HepG2 (cell line): ENCODE data around the gene UBE2C. TPM values are rescaled to one million over a fixed set of nuclear protein-coding genes. Genes with fewer than 3 reads are reported as not detected.

ENCODE experiments used
- AKNA ChIP-seq: sonication (generic); formaldehyde crosslinking; IDR thresholded peaks from 2 replicates; pipeline ENCODE4 v1.4.0; 2020; ENCODE audit warnings: missing genetic modification reagents, borderline replicate concordance
- DMTF1 ChIP-seq: sonication (generic); formaldehyde crosslinking; IDR thresholded peaks from 2 replicates; pipeline ENCODE4 v1.4.0; 2020; ENCODE audit warnings: mild to moderate bottlenecking, missing genetic modification reagents
- HNRNPLL ChIP-seq: fragments of 200-400 bp; formaldehyde crosslinking; IDR thresholded peaks from 2 replicates; pipeline ENCODE4 v1.6.1; 2017; ENCODE audit warnings: mild to moderate bottlenecking, low read depth, low read length; ENCODE audit not compliant: poor library complexity, severe bottlenecking
- JARID2 ChIP-seq: sonication (generic); formaldehyde crosslinking; IDR thresholded peaks from 2 replicates; pipeline ENCODE4 v1.8.1; 2023; ENCODE audit warnings: missing genetic modification reagents, inconsistent platforms; ENCODE audit not compliant: insufficient replicate concordance
- KAT7 ChIP-seq: IDR thresholded peaks from 2 replicates; pipeline ENCODE4 v1.6.1; 2018; ENCODE audit warnings: borderline replicate concordance, missing compliant biosample characterization
- KDM3A ChIP-seq: IDR thresholded peaks from 2 replicates; pipeline ENCODE4 v1.6.1; 2018; ENCODE audit warnings: low read depth, missing compliant biosample characterization
- MAX ChIP-seq: IDR thresholded peaks from 2 replicates; pipeline ENCODE4 v1.6.1; 2012; ENCODE audit warnings: inconsistent platforms
- NONO ChIP-seq, 2 experiments: fragments of 450-650 bp in 1 of 2; sonication (generic) in 1 of 2; formaldehyde crosslinking in 1 of 2; IDR thresholded peaks in 1 of 2; conservative IDR thresholded peaks in 1 of 2; 2 replicates each; pipeline versions ENCODE4 v1.6.1 to v1.8.0; 2017 to 2022; ENCODE audit warnings: mild to moderate bottlenecking in 1 of 2, missing genetic modification reagents in 1 of 2, moderate library complexity in 1 of 2
- SMARCC2 ChIP-seq: fragments of 450-650 bp; IDR thresholded peaks from 2 replicates; pipeline ENCODE4 v1.6.1; 2017; ENCODE audit warnings: antibody characterized with exemption, mild to moderate bottlenecking
- SP4 ChIP-seq: sonication (generic); formaldehyde crosslinking; IDR thresholded peaks from 2 replicates; pipeline ENCODE4 v1.8.1; 2023; ENCODE audit warnings: mild to moderate bottlenecking, missing genetic modification reagents
- WIZ ChIP-seq: sonication (generic); formaldehyde crosslinking; IDR thresholded peaks from 2 replicates; pipeline ENCODE4 v1.5.1; 2020; ENCODE audit warnings: mild to moderate bottlenecking, missing genetic modification reagents
- ZGPAT ChIP-seq: IDR thresholded peaks from 2 replicates; pipeline ENCODE4 v1.6.1; 2016; ENCODE audit warnings: mild to moderate bottlenecking
- ZNF138 ChIP-seq: sonication (generic); formaldehyde crosslinking; IDR thresholded peaks from 2 replicates; pipeline ENCODE4 v1.5.0; 2020; ENCODE audit warnings: mild to moderate bottlenecking, low read depth, missing genetic modification reagents
- ZNF232 ChIP-seq: sonication (generic); formaldehyde crosslinking; IDR thresholded peaks from 2 replicates; pipeline ENCODE4 v1.4.0; 2020; ENCODE audit warnings: missing genetic modification reagents, borderline replicate concordance
- ZNF3 ChIP-seq: IDR thresholded peaks from 2 replicates; pipeline ENCODE4 v1.7.0; 2017; ENCODE audit warnings: inconsistent platforms
- ZNF431 ChIP-seq: sonication (generic); formaldehyde crosslinking; IDR thresholded peaks from 2 replicates; pipeline ENCODE4 v1.9.0; 2022; ENCODE audit warnings: missing genetic modification reagents, low read depth, mild to moderate bottlenecking, borderline replicate concordance
- ZNF547 ChIP-seq: sonication (generic); formaldehyde crosslinking; IDR thresholded peaks from 2 replicates; pipeline ENCODE4 v1.5.1; 2020; ENCODE audit warnings: mild to moderate bottlenecking, missing genetic modification reagents
- ZNF550 ChIP-seq: sonication (generic); formaldehyde crosslinking; IDR thresholded peaks from 2 replicates; pipeline ENCODE4 v1.4.0; 2020; ENCODE audit warnings: mild to moderate bottlenecking, missing genetic modification reagents, borderline replicate concordance
- ZNF652 ChIP-seq: IDR thresholded peaks from 2 replicates; pipeline ENCODE4 v1.6.1; 2016; ENCODE audit warnings: low read depth, borderline replicate concordance
- ZNF841 ChIP-seq: sonication (generic); formaldehyde crosslinking; IDR thresholded peaks from 2 replicates; pipeline ENCODE4 v1.8.1; 2023; ENCODE audit warnings: missing genetic modification reagents, borderline replicate concordance
- polyA plus RNA-seq, 8 experiments: library from polyadenylated mRNA; depleted of rRNA in 3 of 8; stranded (reverse) in 7 of 8; unstranded in 1 of 8; fragments of >200 nt; fragmentation: Illumina TruSeq in 4 of 8; extraction: Trizol in 4 of 8; gene quantifications; 2 replicates each; pipeline versions ENCODE4 v1.2.1 to v1.2.3, GENCODE V29; 2011 to 2016; ENCODE audit warnings: low read depth in 4 of 8, missing spikeins in 1 of 8, mixed read lengths in 1 of 8; ENCODE audit not compliant: insufficient read depth in 1 of 8
- total RNA-seq, 5 experiments: library from RNA; depleted of rRNA; stranded (reverse); fragments of >200 nt; fragmentation: Illumina TruSeq; extraction: Trizol; gene quantifications; 2 replicates each; pipeline ENCODE4 v1.2.3, GENCODE V29; 2016; ENCODE audit warnings: low read depth in 1 of 5

Gene UBE2C
- total and polyA plus RNA-seq, 2 of the 13 experiments (the other 11 are each of a cell fraction or from before 2014, with no cell fraction given) = 100 to 123 TPM

- no peak for TF ChIP-seq ZNF652 (CRISPR knock-in tag)
- TF ChIP-seq ZNF3 (CRISPR knock-in tag) = no peak
- TF ChIP-seq ZNF841 (CRISPR knock-in tag) = peak; percentile 69; the same call in 1 of the 2 replicates
- peak; percentile 63 for TF ChIP-seq ZNF431
- no peak for TF ChIP-seq JARID2 (CRISPR knock-in tag)
- no peak for TF ChIP-seq AKNA (CRISPR knock-in tag)
- peak; percentile 72 for TF ChIP-seq SP4 (CRISPR knock-in tag)
- peak; percentile 12; the same call in 1 of the 2 replicates for TF ChIP-seq KDM3A (CRISPR knock-in tag)
- no peak for TF ChIP-seq ZGPAT (CRISPR knock-in tag)
- TF ChIP-seq ZNF547 (CRISPR knock-in tag) = 0 out of 2 replicates have a peak, but pooled peaks have one; percentile 22
- TF ChIP-seq KAT7 = peak; percentile 67
- 0 out of 2 replicates have a peak, but pooled peaks have one; percentile 32 for TF ChIP-seq ZNF232 (CRISPR knock-in tag)
- TF ChIP-seq MAX = peak; percentile 73
- no peak for TF ChIP-seq SMARCC2
- no peak for TF ChIP-seq ZNF550
- no peak; the same call in 1 of the 2 replicates for TF ChIP-seq WIZ (CRISPR knock-in tag)
- TF ChIP-seq ZNF138 (CRISPR knock-in tag) = peak; percentile 46; the same call in 1 of the 2 replicates
- peak; percentile 75 for TF ChIP-seq HNRNPLL
- no peak for TF ChIP-seq NONO (IDR thresholded peaks at IDR 0.05)
- peak; percentile 83 for TF ChIP-seq NONO (CRISPR knock-in tag; conservative IDR thresholded peaks at IDR 0.05)
- no peak for TF ChIP-seq DMTF1
Measured at GRCh38 chr20:45812157-45813005, at the start of gene UBE2C (continued).
